Mammary epithelial cell (primary cell): ENCODE results near the gene ACP1.

Source experiments
- EZH2 ChIP-seq: IDR thresholded peaks from 2 replicates; pipeline ENCODE4 v1.6.1; 2012; ENCODE audit warnings: low read length, inconsistent platforms, borderline replicate concordance
- TF ChIP-seq, protein P1 (sequence below), 2 donors: IDR thresholded peaks in 1 of 2; conservative IDR thresholded peaks in 1 of 2; 2 replicates each; pipeline ENCODE4 v1.5.1; 2011 to 2012; ENCODE audit warnings: inconsistent platforms in 2 of 2, low read length in 2 of 2, mild to moderate bottlenecking in 2 of 2, control low read depth in 1 of 2, low read depth in 1 of 2; ENCODE audit not compliant: insufficient read depth in 1 of 2; ENCODE audit errors: extremely low read depth in 1 of 2

DNA sequence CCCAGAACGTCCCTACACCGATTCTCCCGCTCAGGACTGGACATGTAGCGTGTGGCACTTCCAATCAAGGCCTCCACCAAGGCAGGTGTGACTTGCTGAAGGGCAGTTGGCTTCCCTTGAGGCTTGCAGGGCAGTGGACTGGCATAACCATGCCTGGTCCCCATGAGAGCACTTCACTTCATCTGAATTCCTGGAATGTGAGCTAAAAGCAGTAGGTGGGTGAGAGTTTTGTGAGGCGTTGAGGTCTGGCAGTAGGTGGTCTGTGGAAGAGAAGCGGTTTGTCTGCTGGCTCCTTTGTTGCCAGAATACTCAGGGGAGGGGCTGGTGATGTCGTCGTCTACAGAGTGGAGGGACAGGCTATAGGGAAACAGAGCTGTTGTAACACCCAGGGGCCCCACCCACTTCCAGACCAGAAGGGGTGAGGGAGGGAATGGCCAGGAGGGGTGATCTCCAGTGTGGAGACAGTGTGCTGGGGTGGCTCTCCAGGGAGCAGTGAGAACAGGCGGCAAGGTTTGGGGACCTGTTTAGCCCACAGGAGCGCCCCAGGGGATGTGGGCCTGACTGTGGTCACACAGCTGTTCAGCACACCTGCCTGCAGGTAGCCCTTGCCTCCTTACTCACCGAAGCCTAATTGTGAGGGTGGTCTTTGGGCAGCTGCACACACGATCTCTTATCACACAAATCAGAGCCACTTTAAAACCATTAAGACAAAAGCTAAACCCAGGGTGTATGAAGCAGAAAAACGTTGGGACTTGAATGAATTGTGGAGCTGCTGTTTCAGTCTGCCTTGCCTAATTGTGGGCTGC, 44.6 kb downstream of the ACP1 start:
- TF ChIP-seq, protein P1, sequence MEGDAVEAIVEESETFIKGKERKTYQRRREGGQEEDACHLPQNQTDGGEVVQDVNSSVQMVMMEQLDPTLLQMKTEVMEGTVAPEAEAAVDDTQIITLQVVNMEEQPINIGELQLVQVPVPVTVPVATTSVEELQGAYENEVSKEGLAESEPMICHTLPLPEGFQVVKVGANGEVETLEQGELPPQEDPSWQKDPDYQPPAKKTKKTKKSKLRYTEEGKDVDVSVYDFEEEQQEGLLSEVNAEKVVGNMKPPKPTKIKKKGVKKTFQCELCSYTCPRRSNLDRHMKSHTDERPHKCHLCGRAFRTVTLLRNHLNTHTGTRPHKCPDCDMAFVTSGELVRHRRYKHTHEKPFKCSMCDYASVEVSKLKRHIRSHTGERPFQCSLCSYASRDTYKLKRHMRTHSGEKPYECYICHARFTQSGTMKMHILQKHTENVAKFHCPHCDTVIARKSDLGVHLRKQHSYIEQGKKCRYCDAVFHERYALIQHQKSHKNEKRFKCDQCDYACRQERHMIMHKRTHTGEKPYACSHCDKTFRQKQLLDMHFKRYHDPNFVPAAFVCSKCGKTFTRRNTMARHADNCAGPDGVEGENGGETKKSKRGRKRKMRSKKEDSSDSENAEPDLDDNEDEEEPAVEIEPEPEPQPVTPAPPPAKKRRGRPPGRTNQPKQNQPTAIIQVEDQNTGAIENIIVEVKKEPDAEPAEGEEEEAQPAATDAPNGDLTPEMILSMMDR (conservative IDR thresholded peaks at IDR 0.05 in 1 of 2, IDR thresholded peaks at IDR 0.05 in 1 of 2; ENCODE audit: extremely low read depth in 1 of 2, insufficient read depth in 1 of 2, low read depth in 1 of 2, low read length in 2 of 2), result no peak
- TF ChIP-seq EZH2, result no peak
